HG02798 (cell line): ENCODE measurements around the gene ADAMTS18.

Source experiments
- ATAC-seq: cut with Tn5 transposase; IDR thresholded peaks from one replicate; pipeline ENCODE4 v1.9.1; 2021; ENCODE audit warnings: mild to moderate bottlenecking; ENCODE audit not compliant: unreplicated experiment, poor library complexity

The ADAMTS18 gene

GRCh38 chr16:77435272-77435820, 512 bp upstream of the ADAMTS18 start:
- ATAC-seq, result no peak

GRCh38 chr16:77434022-77434529, 758 bp downstream of the ADAMTS18 start:
- ATAC-seq, result no peak

GRCh38 chr16:77433146-77433545, 1.7 kb downstream of the ADAMTS18 start:
- ATAC-seq, result no peak

- ATAC-seq, result no peak
Measured at GRCh38 chr16:77432264-77432663, 2.6 kb downstream of the ADAMTS18 start.

GRCh38 chr16:77430787-77431585, 3.8 kb downstream of the ADAMTS18 start:
- no peak for ATAC-seq

GRCh38 chr16:77430360-77430759, 4.5 kb downstream of the ADAMTS18 start:
- ATAC-seq, result no peak

GRCh38 chr16:77424871-77425604, 9.8 kb downstream of the ADAMTS18 start:
- ATAC-seq, result no peak

GRCh38 chr16:77422196-77422784, 12.5 kb downstream of the ADAMTS18 start:
- ATAC-seq, result no peak

GRCh38 chr16:77416939-77417480, 17.8 kb downstream of the ADAMTS18 start:
- no peak for ATAC-seq

- no peak for ATAC-seq
Measured at GRCh38 chr16:77414752-77415231, 20.0 kb downstream of the ADAMTS18 start.

- ATAC-seq, result no peak
Measured at GRCh38 chr16:77410449-77410848, 24.4 kb downstream of the ADAMTS18 start.

GRCh38 chr16:77409311-77409710, 25.5 kb downstream of the ADAMTS18 start:
- ATAC-seq, result no peak

GRCh38 chr16:77408607-77409006, 26.2 kb downstream of the ADAMTS18 start:
- ATAC-seq, result no peak

- ATAC-seq, result no peak
Measured at GRCh38 chr16:77406680-77407079, 28.2 kb downstream of the ADAMTS18 start.

- no peak for ATAC-seq
Measured at GRCh38 chr16:77404775-77405174, 30.1 kb downstream of the ADAMTS18 start.

GRCh38 chr16:77403732-77404131, 31.1 kb downstream of the ADAMTS18 start:
- no peak for ATAC-seq

GRCh38 chr16:77402672-77403071, 32.2 kb downstream of the ADAMTS18 start:
- no peak for ATAC-seq

- ATAC-seq, result no peak
Measured at GRCh38 chr16:77402118-77402517, 32.7 kb downstream of the ADAMTS18 start.

GRCh38 chr16:77399546-77399945, 35.3 kb downstream of the ADAMTS18 start:
- no peak for ATAC-seq

GRCh38 chr16:77399066-77399465, 35.8 kb downstream of the ADAMTS18 start:
- ATAC-seq, result no peak
